NCI-H2171 treated with DMSO at 0.1 percent for 48 hours (cell line): ENCODE results near the gene PRICKLE3.
A peak's percentile ranks its signal among the peaks of the same experiment; 100 is the strongest.

Experiments
- DNase-seq: peaks from one replicate; lab custom pipeline; 2025; lab: John Stamatoyannopoulos, UW

The PRICKLE3 gene

GRCh38 chrX:49205443-49205842 lies 19.3 kb upstream of the PRICKLE3 start:
- DNase-seq, result no peak

- DNase-seq, result no peak
Observed at GRCh38 chrX:49204709-49205108, 18.5 kb upstream of the PRICKLE3 start.

DNA sequence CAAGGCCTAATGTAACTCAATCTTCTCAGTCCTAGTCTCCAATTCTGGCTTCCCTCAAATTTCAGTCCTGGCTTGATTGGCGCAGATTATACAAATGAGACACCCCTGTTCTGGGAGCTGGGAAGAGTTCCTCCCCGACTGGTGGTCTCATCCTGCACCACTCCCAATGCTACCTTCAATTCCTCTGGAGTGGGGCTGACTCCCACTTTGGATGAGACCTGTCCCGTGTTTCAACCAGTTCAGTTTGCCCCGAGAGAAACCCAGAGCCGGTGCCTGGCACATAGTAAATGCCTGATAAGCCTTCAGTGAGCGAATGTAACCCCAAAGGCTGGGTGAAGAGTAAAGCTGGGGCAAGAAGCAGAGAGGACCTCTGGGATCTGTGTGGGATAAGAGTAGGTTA lies 17.8 kb upstream of the PRICKLE3 start:
- no peak for DNase-seq

DNA sequence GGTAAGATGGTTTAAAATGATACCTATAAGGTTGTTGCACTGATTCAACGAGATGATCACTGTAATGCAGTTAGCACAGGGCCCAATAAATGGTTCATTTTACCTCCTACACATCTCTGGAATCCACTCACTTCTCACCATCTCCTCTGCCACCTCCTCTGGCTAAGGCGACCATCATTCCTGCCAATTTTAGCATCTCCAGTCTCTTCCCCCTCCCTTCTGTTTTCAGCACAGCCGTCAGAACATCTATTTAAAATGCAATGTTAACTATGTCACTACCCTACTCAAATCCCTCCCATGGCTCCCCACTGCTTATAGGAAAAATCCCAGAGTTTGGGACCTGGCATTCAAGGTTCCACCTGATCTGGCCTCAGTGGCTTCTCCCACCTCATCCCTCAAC lies 17.4 kb upstream of the PRICKLE3 start:
- DNase-seq, result no peak

GRCh38 chrX:49202022-49202421 lies 15.8 kb upstream of the PRICKLE3 start:
- DNase-seq, result no peak

- peak; percentile 73 for DNase-seq
Observed at GRCh38 chrX:49199906-49200771, 14.0 kb upstream of the PRICKLE3 start, which contains the start of gene SYP. SYP (minus strand) TSS chrX:49200193; CDS start chrX:49200186, 7 bp downstream.

DNA sequence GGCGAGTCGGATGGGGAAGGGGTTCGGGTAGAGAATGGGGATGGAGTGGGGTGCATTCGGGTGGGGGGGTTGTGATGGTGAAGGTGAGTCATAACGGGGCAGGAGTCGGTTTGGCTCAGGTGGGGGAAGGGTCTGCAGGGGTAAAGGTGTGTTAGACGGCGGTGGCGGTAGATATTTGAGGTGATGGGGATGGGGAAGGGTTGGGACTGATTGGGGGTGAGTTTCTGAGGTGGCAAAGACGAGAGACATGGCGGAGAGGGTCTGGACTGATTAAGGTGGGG lies 13.1 kb upstream of the PRICKLE3 start:
- no peak for DNase-seq

- no peak for DNase-seq
Observed at GRCh38 chrX:49198540-49199314, 12.6 kb upstream of the PRICKLE3 start.

DNA sequence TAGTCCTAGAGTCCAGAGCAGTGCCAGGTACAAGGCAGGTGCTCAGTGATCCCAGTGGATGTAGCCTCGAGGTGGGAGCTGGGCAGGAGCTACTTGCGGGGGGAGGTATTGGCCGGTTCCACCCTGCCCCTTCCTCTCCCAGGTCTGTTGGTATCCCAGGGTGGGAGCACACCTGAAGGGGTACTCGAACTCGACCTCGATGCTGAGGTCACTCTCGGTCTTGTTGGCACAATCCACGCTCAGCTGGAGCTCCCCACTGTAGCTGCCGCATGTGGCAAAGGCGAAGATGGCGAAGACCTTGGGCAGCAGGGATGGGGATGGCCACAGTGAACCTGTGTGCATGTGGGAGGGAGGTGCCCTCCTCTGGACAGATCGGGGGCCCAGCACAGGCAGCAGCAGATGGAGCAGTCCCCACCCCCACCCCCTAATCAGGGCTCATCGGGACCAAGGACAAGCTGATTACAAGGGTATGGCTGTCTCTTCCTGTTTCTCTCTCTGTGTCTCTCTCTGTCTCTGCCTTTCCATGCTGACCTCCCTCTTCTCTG lies 11.4 kb upstream of the PRICKLE3 start:
- DNase-seq, result no peak

DNA sequence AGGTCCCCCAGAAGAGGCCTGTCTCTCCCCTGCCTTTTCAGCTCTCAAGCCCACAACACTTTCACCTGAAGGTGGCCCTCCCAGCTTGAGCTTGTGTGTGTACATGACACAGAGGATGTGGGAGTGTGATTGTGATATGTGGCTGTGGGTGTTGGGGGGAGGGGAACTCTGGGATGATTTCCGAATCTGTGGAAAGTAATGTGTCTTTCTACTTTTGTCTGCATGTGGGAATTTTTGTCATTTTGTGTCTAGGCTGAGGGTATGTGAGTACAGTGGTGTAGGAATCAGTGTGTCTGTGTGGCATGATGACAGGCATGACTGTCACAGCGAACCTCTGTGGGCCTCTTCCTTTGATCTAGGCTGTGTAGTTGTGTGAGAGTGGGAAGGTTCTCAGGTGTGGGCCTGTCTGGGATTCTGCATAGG lies 7.4 kb upstream of the PRICKLE3 start:
- DNase-seq, result no peak

- DNase-seq, result peak; percentile 19
Observed at GRCh38 chrX:49192722-49193328, 6.7 kb upstream of the PRICKLE3 start.

DNA sequence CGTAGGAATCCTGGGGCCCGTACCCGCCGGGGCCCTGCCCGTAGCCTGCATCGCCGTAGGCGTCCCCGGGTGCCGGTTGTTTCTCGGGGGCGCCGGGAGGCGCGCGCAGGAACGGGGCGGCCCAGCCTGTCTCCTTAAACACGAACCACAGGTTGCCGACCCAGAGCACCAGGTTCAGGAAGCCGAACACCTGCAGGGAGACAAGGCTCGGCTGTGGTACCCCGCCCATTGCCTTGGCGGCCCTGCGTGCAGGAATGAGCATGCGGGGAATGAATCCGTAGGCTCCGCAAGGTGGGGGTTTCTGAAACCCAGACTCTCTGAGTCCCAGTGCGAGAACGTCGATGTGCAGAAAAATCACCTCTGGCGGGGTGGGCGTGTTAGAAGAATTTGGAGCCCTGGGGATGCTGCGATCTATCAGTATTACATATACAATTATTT lies 5.4 kb upstream of the PRICKLE3 start:
- DNase-seq, result no peak

GRCh38 chrX:49190821-49191573 lies 4.8 kb upstream of the PRICKLE3 start:
- peak; percentile 99 for DNase-seq

DNA sequence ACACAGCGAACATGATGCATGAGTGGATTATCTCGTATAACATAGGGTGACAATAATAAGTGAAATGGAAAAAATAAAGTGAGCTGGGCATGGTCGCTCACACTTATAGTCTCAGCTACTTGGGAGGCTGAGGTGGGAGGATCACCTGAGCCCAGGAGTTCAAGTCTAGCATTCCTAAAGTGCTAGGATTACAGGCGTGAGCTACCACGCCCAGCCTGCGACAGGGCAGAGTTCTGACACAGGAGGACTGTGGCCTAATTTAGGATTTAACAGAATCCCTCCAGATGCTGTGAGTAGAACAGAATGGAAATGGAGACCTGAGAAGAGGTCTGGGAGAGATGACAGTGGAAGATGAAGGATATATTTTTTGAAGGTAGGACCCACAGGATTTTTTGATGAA lies 3.4 kb upstream of the PRICKLE3 start:
- no peak for DNase-seq

- DNase-seq, result no peak
Observed at GRCh38 chrX:49188468-49189076, 2.4 kb upstream of the PRICKLE3 start.

DNA sequence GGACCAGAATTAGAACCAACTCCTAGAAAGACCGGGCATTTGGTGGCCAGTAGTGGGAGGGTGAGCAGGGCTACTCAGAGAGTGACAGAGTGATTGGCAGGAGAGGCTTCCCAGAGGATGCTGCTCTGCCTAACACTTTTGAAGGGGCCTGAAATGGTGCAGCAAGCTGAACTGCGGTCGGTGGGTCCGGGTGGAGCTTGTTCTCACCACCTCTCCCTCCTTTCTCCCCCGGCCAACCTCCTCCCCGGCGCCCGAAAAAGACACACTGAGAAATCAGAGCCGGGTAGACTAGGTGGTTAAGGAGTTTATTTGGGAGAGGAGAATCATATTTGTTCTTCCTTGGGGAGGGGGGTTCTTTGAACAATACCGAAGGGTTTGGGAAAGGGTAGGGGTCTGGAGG lies 1.4 kb upstream of the PRICKLE3 start:
- DNase-seq, result no peak

GRCh38 chrX:49187028-49187394 lies 838 bp upstream of the PRICKLE3 start:
- no peak for DNase-seq

GRCh38 chrX:49184294-49185281 lies 1.6 kb downstream of the PRICKLE3 start:
- peak; percentile 91 for DNase-seq

GRCh38 chrX:49183701-49184281 lies 2.4 kb downstream of the PRICKLE3 start:
- no peak for DNase-seq

- no peak for DNase-seq
Observed at GRCh38 chrX:49179358-49179757, 6.8 kb downstream of the PRICKLE3 start.
